ENCODE measurements around the gene NCAPD3. TPM values are rescaled to one million over a fixed set of nuclear protein-coding genes. Genes with fewer than 3 reads are reported as not detected.

NCAPD3 gene
- total and polyA plus RNA-seq, 9 donors: 5.8 to 12.1 (median 8.8) TPM

- Histone ChIP-seq H3K4me3 (no peak overlapping the region), H3K27ac (no peak overlapping the region), H3K36me3 (no peaks in the 10 kb centered on the region), H3K27me3 (no peaks in the 10 kb centered on the region), H3K9me3 (no peaks in the 10 kb centered on the region), H3K4me1 (ENCODE audit: insufficient read depth) (peaks cover 6% of the 10 kb centered on the region)
- DNase-seq: no peak
- intact Hi-C loops (cut with DNase I): no loop called here
- TF ChIP-seq EP300 (IDR thresholded peaks at IDR 0.05): no peak
- TF ChIP-seq POLR2A (IDR thresholded peaks at IDR 0.05): no peak
- no peak for TF ChIP-seq CTCF (IDR thresholded peaks at IDR 0.05)
- WGBS, 3 donors: 85 to 94% (median 91%) methylated on average over 4 of the region's 4 CpGs
These were observed 48.2 kb upstream of the NCAPD3 start for GRCh38 chr11:134271978-134272377.

GRCh38 chr11:134270250-134270714 is 46.5 kb upstream of the NCAPD3 start:
- 40 to 42% (median 40%) methylated on average over 5 of the region's 5 CpGs for WGBS, 3 donors

GRCh38 chr11:134267966-134268365 is 44.2 kb upstream of the NCAPD3 start:
- Histone ChIP-seq H3K4me1 (ENCODE audit: insufficient read depth) (no peaks in the 10 kb centered on the region), H3K27ac (no peak overlapping the region), H3K27me3 (no peaks in the 10 kb centered on the region), H3K4me3 (no peak overlapping the region), H3K9me3 (no peaks in the 10 kb centered on the region), H3K36me3 (no peaks in the 10 kb centered on the region)
- no peak for DNase-seq
- intact Hi-C loops (cut with DNase I): no loop called here
- TF ChIP-seq POLR2A (IDR thresholded peaks at IDR 0.05): no peak
- no peak for TF ChIP-seq CTCF (IDR thresholded peaks at IDR 0.05)
- TF ChIP-seq EP300 (IDR thresholded peaks at IDR 0.05): no peak
- WGBS, 3 donors: 83 to 87% (median 84%) methylated on average over 11 of the region's 11 CpGs

More at GRCh38 chr11:134270250-134270714, 46.5 kb upstream of the NCAPD3 start:
- Histone ChIP-seq H3K27ac (no peak overlapping the region), H3K4me3 (no peak overlapping the region), H3K4me1 (ENCODE audit: insufficient read depth) (no peaks in the 10 kb centered on the region), H3K27me3 (no peaks in the 10 kb centered on the region), H3K9me3 (no peaks in the 10 kb centered on the region), H3K36me3 (no peaks in the 10 kb centered on the region)
- intact Hi-C loops (cut with DNase I): no loop called here
- no peak for TF ChIP-seq CTCF (IDR thresholded peaks at IDR 0.05)
- no peak for TF ChIP-seq EP300 (IDR thresholded peaks at IDR 0.05)
- no peak for TF ChIP-seq POLR2A (IDR thresholded peaks at IDR 0.05)
- DNase-seq: no peak

GRCh38 chr11:134267461-134267860 is 43.7 kb upstream of the NCAPD3 start:
- TF ChIP-seq CTCF (IDR thresholded peaks at IDR 0.05): no peak
- TF ChIP-seq POLR2A (IDR thresholded peaks at IDR 0.05): no peak
- no peak for TF ChIP-seq EP300 (IDR thresholded peaks at IDR 0.05)
- intact Hi-C loops (cut with DNase I): no loop called here
- no peaks in the 10 kb centered on the region for H3K36me3 ChIP-seq
- no peaks in the 10 kb centered on the region for H3K4me1 ChIP-seq (ENCODE audit: insufficient read depth)
- no peak overlapping the region for H3K4me3 ChIP-seq
- no peaks in the 10 kb centered on the region for H3K9me3 ChIP-seq
- no peak for DNase-seq
- H3K27me3 ChIP-seq: no peaks in the 10 kb centered on the region
- no peak overlapping the region for H3K27ac ChIP-seq
- WGBS, 3 donors: 70 to 77% (median 73%) methylated on average over 5 of the region's 5 CpGs

Data from ovary (tissue), 9 donors.